Mucosa of descending colon (tissue), 3 donors: ENCODE measurements around the gene SAT2. TPM values are rescaled to one million over a fixed set of nuclear protein-coding genes. Genes with fewer than 3 reads are reported as not detected.

Experiments
- ATAC-seq: fragments of 200-7000 bp; cut with Tn5 transposase; one replicate; pipeline ENCODE4 v1.9.1; 2020; ENCODE audit warnings: mild to moderate bottlenecking, moderate library complexity
- DNase-seq, 3 donors: peaks; one replicate each; pipeline ENCODE4 v3.0.0-alpha.2; 2020
- H3K36me3 ChIP-seq: fragments of 200-600 bp; one replicate; pipeline ENCODE4 v1.8.0; 2021; ENCODE audit warnings: low read depth, mild to moderate bottlenecking
- H3K4me1 ChIP-seq: fragments of 200-600 bp; one replicate; pipeline ENCODE4 v1.8.0; 2021; ENCODE audit warnings: low read depth, mild to moderate bottlenecking
- H3K4me3 ChIP-seq: fragments of 200-600 bp; one replicate; pipeline ENCODE4 v1.8.0; 2021; ENCODE audit warnings: mild to moderate bottlenecking
- H3K9me3 ChIP-seq: fragments of 200-600 bp; one replicate; pipeline ENCODE4 v1.8.0; 2021; ENCODE audit warnings: mild to moderate bottlenecking
- intact Hi-C, 2 donors: fragments of 100-400 bp; cut with DNase I in 1 of 2; cut with micrococcal nuclease in 1 of 2; formaldehyde crosslinking; loops; one replicate each; pipeline versions ENCODE4 v1.11.0 to v1.11.1; 2022; cut with DNase I, micrococcal nuclease
- total RNA-seq, 3 donors: library from RNA; stranded (reverse); fragmentation: NEBNext Ultra II Directional in 2 of 3; extraction: Animal tissue kit (Norgen Biotek cat#: 25700) in 2 of 3; gene quantifications; one replicate each; pipeline versions ENCODE4 v1.2.1 to v1.2.4, GENCODE V29; 2021 to 2023
- TF ChIP-seq, protein P1 (sequence below): fragments of 200-600 bp; IDR thresholded peaks from one replicate; pipeline ENCODE4 v1.8.0; 2022; ENCODE audit warnings: antibody characterized with exemption, mild to moderate bottlenecking
- donor health status: DM: no; HTN: no; CAD: no; lungs with moderate emphysema.
- donor health status: DM: no; HTN: no; CAD: no.
- donor health status: DM: no; HTN: yes; CAD: no.

Gene SAT2
- total RNA-seq, 3 donors from 2014 or later: 49.1 to 104 (median 76.9) TPM

DNA sequence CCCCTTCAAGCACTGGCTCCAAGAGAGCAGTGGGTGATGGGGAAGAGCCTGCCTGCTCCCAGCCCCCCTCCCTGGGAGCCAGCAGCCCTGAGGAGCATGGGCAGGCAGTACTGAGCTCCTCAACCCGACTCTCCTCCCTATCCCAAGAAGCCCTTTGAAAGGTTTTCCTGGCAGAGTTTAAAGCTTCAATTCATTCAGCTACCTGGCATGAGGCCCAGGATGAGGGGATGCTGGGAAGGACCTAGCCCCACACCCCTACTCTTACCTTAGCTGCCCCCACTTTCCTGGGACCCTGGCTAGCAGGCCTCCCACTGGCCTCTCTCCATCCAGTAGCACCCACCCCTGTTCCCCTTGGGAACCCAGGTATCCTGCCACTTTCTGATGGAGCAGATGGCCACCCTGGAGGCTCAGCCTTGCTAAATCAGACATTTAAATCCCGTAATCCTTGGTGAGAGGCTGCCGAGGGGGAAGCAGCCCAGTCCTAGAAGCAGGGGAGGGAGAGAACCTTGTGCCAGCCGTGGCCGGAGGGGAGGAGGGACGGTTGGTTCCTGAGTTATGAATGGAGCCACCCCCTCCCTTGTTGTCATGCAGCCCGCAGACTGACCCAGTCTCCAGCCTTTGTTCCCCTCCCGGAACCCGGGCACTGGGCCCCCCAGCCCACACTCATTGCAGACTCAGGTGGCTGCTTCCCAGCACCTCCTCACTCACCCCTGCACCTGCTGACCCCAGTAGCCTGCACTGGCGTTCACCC lies 40.2 kb upstream of the SAT2 start:
- TF ChIP-seq, protein P1, sequence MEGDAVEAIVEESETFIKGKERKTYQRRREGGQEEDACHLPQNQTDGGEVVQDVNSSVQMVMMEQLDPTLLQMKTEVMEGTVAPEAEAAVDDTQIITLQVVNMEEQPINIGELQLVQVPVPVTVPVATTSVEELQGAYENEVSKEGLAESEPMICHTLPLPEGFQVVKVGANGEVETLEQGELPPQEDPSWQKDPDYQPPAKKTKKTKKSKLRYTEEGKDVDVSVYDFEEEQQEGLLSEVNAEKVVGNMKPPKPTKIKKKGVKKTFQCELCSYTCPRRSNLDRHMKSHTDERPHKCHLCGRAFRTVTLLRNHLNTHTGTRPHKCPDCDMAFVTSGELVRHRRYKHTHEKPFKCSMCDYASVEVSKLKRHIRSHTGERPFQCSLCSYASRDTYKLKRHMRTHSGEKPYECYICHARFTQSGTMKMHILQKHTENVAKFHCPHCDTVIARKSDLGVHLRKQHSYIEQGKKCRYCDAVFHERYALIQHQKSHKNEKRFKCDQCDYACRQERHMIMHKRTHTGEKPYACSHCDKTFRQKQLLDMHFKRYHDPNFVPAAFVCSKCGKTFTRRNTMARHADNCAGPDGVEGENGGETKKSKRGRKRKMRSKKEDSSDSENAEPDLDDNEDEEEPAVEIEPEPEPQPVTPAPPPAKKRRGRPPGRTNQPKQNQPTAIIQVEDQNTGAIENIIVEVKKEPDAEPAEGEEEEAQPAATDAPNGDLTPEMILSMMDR: no peak
- no peak overlapping the region for H3K4me3 ChIP-seq
- H3K4me1 ChIP-seq: no peaks in the 10 kb centered on the region
- ATAC-seq (peak; percentile 12), DNase-seq (no peak)
- intact Hi-C loops: no loop called here
- no peaks in the 10 kb centered on the region for H3K9me3 ChIP-seq
- peaks cover 5% of the 10 kb centered on the region for H3K36me3 ChIP-seq

DNA sequence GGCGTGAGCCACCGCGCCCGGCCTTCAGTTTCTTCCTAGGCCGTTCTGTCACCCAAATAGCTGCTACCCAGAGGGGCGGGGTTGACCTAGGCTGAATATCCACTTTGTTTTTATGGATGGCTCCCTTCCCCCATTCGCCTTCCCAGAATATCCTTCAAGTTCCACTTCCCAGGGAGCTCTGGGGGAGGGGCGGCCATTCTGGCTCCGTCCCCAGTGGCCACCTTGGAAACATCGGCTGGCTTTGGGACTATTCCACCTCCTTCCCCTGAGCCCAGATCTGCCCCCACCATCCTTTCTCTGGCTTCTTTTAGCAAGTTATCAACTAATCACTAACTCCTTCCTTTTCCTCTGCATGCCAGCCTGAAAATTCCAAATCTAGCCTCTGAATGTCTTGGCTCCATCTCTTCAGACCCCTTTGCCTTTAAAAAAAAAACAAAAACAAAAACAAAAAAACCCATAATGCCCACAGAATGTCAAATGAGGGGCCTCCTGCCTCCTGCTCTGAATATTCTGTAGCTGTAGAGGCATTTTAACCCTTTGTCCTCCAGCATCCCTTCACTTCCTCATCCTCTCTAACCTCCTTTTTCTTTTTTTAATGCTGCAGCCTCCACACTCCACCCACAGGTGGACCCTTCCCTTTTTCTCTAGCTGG lies 29.5 kb upstream of the SAT2 start:
- Histone ChIP-seq H3K36me3 (no peaks in the 10 kb centered on the region), H3K9me3 (no peaks in the 10 kb centered on the region), H3K4me3 (no peak overlapping the region), H3K4me1 (no peaks in the 10 kb centered on the region)
- TF ChIP-seq, protein P1: no peak
- DNase-seq (peak in 2 of 3 donors; percentile 19 to 33), ATAC-seq (no peak)
- intact Hi-C loops: no loop called here

DNA sequence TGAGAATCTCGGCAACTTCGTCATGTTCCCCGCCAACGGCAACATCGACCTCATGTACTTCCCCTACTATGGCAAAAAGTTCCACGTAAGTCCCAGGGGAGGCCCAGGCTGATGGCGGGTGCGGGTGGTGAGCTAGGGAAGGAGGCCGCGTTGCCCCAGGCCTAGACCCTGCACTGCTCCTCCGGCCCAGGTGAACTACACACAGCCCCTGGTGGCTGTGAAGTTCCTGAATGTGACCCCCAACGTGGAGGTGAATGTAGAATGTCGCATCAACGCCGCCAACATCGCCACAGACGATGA lies 27.9 kb upstream of the SAT2 start:
- H3K4me3 ChIP-seq: no peak overlapping the region
- TF ChIP-seq, protein P1: no peak
- no peaks in the 10 kb centered on the region for H3K9me3 ChIP-seq
- H3K36me3 ChIP-seq: no peaks in the 10 kb centered on the region
- DNase-seq: no peak
- H3K4me1 ChIP-seq: peaks cover 7% of the 10 kb centered on the region
- intact Hi-C loops: no loop called here
- no peak for ATAC-seq

DNA sequence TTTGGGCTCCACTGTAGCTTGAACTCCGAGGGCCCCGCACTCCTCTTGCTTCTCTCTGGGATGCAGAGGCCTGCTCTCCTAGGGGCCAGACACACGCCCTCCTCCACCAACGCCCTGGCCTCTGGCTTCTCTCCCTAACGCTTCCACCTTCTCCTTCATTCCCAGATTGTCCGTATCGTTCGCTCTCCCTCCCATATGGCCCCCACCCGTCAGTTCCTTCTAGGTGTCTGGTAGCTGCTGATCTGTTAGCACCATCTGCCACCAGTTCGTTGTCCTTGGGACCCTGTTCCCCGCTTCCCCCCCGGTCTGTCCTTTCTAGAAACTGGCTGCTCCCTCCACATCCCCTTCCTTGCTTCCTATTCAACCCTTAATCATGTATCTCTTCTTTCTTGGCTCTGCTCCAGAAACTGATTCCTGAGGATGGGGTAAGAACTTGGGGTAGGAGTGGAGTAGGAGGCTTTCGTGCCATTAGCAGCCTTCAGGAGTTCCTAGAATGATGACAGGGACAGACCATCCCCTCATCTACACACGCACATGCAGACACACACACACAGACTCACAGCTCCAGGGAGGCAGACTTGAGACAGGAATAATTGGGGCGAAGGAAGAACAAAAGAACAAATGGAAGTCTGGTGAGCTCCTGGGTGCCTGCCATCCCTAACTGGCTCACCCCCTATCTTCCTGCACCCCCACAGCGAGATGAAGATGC lies 27.4 kb upstream of the SAT2 start:
- H3K4me1 ChIP-seq: peaks cover 11% of the 10 kb centered on the region
- ATAC-seq: no peak
- H3K9me3 ChIP-seq: no peaks in the 10 kb centered on the region
- DNase-seq: no peak
- TF ChIP-seq, protein P1: no peak
- H3K36me3 ChIP-seq: no peaks in the 10 kb centered on the region
- H3K4me3 ChIP-seq: no peak overlapping the region
- intact Hi-C loops: no loop called here

DNA sequence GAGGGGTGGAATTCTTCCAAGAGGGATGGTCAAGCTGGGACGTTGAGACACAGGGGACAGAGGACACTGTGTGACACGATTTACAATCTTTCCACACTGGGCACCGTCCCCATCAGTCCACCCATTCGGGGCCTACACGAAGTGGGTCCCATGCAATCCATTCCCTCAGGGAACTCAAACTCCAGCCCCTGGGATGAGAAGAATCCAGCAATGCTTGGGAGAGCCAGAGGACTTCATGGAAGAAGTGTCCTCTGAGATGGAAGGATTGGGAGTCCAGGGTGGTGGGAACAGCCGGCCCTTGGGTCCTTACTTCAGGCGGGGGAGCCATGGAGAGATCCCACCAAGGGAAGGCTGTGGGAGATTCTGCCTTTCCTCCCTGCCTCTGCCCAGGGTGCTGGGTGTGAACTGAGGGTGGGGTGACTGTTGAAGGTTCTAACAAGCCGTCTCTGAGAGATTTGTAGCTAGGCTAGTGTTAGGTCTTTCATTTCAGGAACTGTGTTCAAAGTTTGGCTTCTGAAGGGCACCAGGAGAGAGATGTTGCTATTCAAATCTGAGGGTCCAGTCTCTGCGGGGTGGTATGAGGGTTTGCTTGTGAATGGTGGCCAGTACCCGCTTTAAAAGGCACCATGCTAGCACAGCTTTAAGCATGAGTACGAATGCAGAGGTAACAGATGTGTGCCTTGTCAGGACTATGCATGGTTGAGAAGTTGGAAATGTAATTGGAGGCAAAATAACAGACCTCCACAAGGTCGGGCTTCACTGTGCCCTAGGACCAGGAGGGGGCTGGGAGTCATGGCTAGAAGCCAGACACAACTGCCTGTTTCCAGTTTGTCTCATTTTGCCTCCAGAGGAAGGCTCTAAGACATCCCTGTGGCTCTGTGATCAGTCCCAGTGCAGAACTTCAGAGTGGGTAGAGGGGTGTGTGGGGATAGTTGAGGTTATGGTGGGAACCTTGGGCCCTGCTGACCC lies 25.1 kb upstream of the SAT2 start:
- peaks cover 11% of the 10 kb centered on the region for H3K4me1 ChIP-seq
- no peak for DNase-seq
- ATAC-seq: no peak
- no peaks in the 10 kb centered on the region for H3K36me3 ChIP-seq
- H3K9me3 ChIP-seq: no peaks in the 10 kb centered on the region
- TF ChIP-seq, protein P1: no peak
- no peak overlapping the region for H3K4me3 ChIP-seq
- intact Hi-C loops: no loop called here
